HG03571 (cell line): ENCODE data around the gene MRRF.

ENCODE experiments used
- ATAC-seq: cut with Tn5 transposase; IDR thresholded peaks from one replicate; pipeline ENCODE4 v1.9.1; 2021; ENCODE audit not compliant: unreplicated experiment

Gene MRRF

DNA sequence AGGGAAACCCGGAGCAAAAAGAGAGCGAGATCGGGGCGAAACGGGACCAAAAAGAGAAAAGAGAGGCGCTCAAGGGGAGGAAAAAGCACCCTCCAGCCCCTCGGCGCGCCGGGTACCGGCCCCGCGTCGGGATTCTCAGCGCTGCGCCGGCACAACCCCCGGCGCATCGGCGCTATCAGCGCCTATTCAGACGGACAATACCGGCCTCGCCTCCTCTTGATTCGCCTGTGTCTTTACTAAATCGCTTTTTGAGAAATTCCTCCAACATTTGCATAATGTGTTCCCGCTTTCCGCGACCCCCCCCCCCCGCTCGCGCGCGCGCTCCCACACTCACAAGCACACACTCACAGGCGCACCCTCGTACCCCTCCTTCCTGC is 36.5 kb upstream of the MRRF start:
- no peak for ATAC-seq

DNA sequence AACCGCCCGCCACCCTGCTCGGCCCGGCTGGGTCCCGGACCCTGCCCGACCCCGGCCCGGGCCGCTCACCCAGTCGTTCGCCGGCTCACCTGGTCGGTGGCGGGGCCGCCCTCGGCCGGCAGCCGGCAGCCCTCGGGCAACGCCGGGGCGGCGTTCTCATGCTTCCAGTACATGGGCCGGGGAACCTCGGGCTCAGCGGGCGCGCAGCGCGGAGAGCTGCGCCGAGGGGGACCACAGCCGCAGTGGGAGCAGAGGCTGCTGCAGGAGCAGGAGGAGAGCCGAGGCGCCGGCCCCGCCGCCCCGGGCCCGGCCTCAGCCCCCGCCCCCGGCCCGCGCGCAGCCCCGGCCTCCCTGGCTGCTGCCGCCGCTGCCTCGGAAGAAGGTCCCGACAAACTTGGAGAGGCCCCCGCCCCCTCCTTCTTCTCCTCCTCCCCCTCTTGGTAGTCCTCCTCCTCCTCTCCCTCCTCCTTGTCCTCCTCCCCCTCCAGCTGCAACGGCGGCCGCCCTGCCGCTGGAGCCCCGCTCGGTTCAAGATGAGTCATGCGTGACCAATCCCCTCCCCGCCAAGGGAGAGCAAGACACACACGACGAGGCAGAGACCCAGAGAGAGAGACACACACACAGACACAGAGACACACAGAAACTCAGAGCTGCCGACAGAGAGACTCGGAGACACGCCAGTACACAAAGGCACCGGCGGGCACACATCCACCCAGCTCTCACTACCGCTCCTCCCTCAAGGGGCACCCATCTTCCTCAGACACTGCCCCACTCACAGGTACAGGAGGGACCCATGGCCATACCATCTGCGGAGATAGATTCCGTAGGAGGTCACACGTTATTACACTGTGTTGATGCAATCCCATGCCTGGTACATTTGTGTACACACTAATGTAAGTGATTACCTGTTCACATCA is 35.9 kb upstream of the MRRF start, which contains the start of gene LHX6:
Gene LHX6 (minus strand): TSS at position 390 of the 917 bp plus-strand sequence. CDS start 217 bp downstream, at position 173.
- ATAC-seq = no peak

DNA sequence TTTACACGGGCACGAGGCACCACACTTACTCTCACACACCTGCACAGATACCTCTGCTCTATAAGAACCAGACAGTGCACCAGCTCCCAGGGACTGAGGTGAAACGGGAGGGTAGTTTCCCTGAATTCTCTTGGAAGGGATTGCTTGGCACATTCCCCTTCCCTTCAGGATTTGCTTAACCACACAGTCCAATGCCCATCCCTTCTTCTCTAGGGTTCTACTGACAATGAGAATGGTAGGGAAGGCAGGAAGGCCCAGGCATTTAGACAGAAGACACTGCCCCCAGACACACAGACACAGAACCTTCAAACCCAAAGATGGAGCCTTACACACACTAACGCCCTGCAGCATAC is 35.2 kb upstream of the MRRF start:
- no peak for ATAC-seq

- no peak for ATAC-seq
Measured at GRCh38 chr9:122232796-122233306, 31.8 kb upstream of the MRRF start.

DNA sequence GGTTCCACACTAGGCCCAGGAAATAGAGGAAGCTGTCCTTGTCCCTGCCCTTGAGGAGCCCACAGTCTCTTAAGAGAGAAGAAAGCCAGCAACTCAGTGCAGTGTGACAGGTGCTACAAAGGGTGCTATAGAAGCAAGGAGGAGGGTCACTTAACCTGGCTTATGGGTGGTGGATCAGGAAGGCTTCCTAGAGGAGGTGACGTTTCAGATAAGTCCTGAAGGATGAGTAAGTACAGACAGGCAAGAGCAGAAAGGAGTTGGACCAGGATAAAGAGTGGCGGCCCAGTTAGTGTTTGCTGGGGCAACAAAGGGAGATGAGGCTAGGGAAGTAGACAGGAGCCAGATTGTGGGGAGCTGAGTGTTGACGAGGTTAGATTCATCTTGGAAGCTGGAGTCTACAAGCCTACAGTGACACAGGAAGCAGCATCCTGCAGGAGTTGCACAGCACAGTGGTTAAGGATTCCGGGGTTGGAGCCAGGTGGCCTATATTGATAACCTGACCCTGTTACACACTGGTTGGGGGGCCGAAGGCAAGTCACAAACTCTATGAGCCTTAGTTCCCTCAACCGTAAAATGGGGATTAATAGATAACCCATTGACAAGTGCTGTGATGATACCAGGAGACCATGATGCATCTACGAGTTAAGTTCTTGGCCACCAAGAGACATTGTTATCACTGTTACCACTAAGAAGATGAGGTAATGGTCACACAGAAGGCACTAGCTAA is 30.5 kb upstream of the MRRF start:
- ATAC-seq = no peak

- no peak for ATAC-seq
Measured at GRCh38 chr9:122236681-122237080, 28.0 kb upstream of the MRRF start.

DNA sequence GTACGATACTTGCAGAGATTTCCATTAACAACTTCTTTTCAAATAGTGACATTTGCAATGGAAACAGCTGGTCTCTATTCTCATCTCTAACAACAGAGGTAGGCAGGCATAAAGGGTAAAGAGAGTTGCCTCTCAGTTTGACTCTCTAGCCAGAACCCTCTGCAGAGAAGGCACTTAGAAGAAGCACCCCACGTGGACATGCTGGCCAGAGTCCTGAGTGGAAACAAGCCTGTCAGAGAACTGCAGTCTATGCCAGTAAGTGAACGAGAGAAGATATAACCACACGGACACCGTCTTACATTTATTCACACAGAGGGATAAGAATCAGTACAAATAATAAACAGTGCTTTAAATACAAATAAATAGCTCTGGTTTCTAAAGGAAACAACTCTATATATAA is 25.0 kb upstream of the MRRF start:
- no peak for ATAC-seq

- ATAC-seq = no peak
Measured at GRCh38 chr9:122244349-122244748, 20.3 kb upstream of the MRRF start.

- no peak for ATAC-seq
Measured at GRCh38 chr9:122246666-122247065, 18.0 kb upstream of the MRRF start.

DNA sequence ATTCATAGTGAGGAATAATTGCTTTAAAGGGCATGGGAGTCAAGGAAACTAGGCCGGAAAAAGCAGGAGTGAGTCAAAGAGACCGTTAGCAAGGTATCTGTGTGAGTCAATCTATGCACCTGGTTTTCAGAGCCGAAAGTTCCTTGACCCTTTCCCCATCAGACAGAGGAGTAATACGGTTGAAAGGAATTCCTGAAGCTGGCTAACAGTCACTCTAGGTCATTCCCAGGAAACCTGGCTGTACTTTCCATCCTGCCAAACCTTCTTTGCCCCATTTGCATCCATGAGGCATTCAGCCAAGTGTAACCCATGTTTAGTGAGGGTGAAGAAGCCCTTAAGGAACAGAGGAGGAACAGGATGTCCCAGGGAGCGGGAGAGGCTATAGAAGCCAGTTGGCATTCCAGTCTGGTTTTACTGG is 16.2 kb upstream of the MRRF start:
- ATAC-seq = no peak

DNA sequence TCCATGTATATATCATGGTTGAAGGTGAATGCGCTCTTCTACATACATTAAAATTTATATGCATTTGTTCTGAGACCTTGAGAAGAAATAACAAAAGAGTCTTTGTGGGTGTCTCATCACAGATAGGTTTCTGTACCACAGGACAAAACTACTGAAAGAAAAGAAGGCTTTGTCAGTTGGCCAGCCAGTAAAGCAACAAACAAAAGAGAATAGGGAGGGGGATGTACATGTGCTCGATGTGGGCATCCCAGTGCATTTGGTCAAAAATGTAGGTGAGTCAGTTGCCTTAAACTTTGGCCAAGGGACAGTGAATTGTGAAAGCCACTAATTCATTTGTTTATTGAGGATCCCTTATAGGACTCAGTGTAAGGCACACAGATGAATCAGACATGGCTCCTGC is 13.3 kb upstream of the MRRF start:
- no peak for ATAC-seq

DNA sequence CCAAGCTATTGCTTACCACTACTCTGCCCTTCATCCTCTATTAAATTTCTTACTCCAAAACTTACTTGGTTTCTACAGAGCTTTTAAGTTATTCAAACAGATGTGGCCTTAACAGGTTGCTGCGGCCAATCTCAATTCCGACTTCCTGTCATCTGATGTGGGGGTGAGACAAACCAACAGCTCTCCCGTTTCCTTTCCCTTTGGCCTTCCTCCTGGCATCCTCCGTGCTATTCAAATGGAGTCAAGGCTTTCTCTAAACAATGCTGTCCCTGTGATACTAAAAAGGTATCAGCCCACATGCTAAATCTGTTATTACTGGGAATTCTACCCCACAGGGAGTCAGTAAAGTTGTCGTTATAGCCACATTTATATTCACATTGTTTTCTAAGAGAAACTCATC is 11.9 kb upstream of the MRRF start:
- no peak for ATAC-seq

GRCh38 chr9:122254761-122255160 is 9.9 kb upstream of the MRRF start:
- ATAC-seq = no peak

DNA sequence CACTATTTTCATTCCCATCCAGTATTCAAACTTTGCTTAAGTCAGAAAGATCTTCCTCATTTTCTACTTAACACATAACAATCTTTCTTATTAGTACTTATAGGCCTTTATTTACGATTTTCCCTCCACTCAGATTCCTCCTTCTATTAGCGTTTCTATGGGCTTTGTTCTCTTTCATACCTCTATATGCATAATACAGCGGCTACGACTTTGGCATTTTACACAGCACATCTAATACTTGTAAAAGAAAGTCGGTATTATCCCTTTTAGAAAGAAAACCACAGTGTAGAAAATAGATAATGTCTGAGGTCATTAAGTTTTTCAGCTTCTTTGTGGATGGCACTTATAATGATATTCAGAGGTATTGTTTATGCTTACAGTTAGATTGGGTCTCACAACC is 8.5 kb upstream of the MRRF start:
- no peak for ATAC-seq

DNA sequence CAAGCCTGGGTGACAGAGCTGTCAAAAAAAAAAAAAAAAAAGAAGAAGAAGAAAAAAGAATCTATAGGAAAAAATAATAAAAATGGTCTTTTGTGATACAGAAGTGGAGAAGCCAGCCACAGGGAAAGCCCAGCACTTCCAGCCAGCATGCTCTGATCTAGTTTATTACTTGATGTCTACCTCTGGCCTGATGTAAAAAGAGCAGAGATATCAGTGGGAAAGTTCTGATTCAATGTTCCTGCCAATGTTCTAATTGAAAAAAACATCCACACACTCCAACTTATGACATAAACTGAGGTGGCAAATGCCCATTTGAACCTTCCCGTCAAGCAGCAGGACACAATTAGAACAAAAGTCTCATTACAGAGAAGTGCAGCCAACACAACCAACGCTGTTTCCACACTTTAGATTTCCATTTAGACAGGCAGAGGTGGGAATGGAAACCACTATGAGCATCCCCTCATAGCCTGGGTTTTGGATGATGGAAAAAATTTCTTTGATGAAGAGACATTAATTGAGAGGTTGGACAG is 5.7 kb upstream of the MRRF start:
- no peak for ATAC-seq

DNA sequence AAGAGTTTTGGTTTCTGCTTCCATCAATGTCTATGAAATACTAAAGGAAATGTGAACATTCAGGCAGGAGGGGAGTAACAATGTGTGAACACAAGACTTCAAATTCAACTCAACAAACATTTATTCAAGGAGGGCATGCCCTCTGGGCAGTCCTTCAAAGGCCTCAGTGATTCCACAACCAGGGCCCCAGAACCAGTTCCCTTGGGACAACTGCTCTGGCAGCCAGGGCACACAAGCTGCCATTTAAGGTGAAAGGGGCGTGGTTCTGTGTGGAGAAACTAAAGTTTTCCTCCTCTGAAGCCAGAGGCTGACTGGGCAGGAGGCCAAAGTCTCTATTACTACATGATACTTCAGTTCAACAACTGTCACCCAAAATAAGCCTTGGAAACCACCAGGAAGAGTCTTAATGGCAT is 3.2 kb upstream of the MRRF start:
- ATAC-seq = no peak

- no peak for ATAC-seq
Measured at GRCh38 chr9:122262073-122262472, 2.6 kb upstream of the MRRF start.

DNA sequence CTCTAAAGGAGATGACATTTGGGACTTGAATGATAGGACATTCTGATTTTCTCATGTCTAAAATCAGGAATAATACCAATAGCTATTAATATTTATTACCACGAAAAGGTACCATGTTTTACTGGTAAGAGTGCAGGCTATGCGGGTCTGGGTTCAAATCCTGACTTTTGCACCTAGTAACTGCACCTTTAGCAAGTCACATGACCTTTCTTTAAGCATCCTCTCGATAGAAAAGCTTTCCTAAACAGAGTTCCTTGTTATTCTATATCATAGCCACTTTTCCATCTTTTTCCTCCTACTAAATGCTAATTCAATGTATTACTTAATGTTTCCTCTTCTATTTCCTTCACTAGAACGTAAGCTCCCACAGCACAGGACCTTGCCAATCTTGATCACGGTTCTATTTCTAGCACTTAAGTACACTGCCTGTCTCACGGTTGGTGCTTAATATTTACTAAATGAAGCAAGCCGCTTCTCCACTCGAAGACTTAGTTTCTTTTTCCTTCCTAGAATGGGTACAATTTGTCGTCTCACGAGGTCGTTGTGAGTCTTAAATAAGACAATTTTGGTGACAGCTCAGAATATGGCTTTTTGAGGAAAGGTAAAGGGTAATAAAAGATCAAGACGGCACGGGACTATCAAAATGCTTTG is 858 bp upstream of the MRRF start:
- no peak for ATAC-seq

DNA sequence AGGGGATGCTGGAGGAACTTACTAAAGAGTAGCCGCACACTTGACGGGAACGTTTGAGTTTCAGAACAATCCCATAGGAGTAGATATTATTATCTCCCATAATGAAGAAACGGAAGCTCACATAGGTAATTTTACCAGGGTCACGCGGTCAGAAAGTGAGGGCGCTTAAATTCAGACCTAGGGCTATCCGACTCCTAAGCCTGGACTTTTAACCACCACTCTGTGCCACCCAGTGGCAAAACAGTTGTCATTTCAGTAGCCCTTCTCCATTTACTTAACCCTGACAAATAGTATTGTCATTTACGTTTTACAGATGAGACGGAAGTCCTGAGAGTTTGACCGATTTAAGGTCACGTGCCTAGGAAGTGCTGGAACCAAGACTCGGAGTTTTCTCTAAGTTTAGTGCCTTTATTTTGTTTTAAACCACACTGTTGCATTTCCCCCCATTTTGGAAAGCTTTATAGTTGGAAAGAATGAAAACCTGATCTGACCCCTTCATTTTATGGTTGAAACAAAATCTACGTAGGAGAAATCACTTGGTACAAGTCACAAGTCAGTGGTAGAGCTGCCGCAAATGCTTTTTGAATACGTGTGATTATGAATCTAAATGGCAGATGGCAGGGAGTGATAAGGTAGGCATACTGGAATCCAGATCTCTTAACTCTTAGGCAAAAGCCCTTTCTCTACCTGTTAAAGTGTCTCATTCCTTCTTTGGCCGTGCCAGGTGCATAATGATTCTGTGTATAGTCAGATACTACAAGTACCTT is 650 bp downstream of the MRRF start:
- peak; percentile 37 for ATAC-seq

- ATAC-seq = no peak
Measured at GRCh38 chr9:122268041-122268814, 3.5 kb downstream of the MRRF start.
